H9 (cell line): Measurements from ENCODE around the gene ZNF57. TPM values are rescaled to one million over a fixed set of nuclear protein-coding genes. Genes with fewer than 3 reads are reported as not detected.

ENCODE experiments used
- DNase-seq: peaks from one replicate; pipeline ENCODE4 v3.0.0-alpha.2; 2017
- H2AFZ ChIP-seq: one replicate; pipeline ENCODE4 v1.6.1; 2013; ENCODE audit warnings: mild to moderate bottlenecking, low read length, control low read depth, moderate library complexity
- H2AK5ac ChIP-seq: 2 replicates; pipeline ENCODE4 v1.6.1; 2013; ENCODE audit warnings: low read length, control low read depth, mixed read lengths; ENCODE audit not compliant: insufficient read length
- H2BK120ac ChIP-seq: one replicate; pipeline ENCODE4 v1.6.1; 2013; ENCODE audit warnings: low read depth, mild to moderate bottlenecking, low read length, control low read depth, inconsistent platforms; ENCODE audit not compliant: poor library complexity, severe bottlenecking
- H2BK12ac ChIP-seq: 2 replicates; pipeline ENCODE4 v1.6.1; 2013; ENCODE audit warnings: low read length, control low read depth, mixed read lengths, low read depth; ENCODE audit not compliant: insufficient read length
- H2BK15ac ChIP-seq: 2 replicates; pipeline ENCODE4 v1.6.1; 2013; ENCODE audit warnings: low read depth, low read length, control low read depth
- H2BK20ac ChIP-seq: one replicate; pipeline ENCODE4 v1.6.1; 2013; ENCODE audit warnings: low read depth, mild to moderate bottlenecking, low read length, control low read depth, inconsistent platforms; ENCODE audit not compliant: poor library complexity, severe bottlenecking
- H2BK5ac ChIP-seq: 2 replicates; pipeline ENCODE4 v1.6.1; 2013; ENCODE audit warnings: low read length, control low read depth, mixed read lengths; ENCODE audit not compliant: insufficient read length
- H3K14ac ChIP-seq: 2 replicates; pipeline ENCODE4 v1.6.1; 2013; ENCODE audit warnings: low read length, control low read depth; ENCODE audit not compliant: insufficient read depth
- H3K18ac ChIP-seq: 2 replicates; pipeline ENCODE4 v1.6.1; 2013; ENCODE audit warnings: low read depth, mild to moderate bottlenecking, mixed read lengths, low read length, control low read depth; ENCODE audit not compliant: insufficient read length
- H3K23ac ChIP-seq: 2 replicates; pipeline ENCODE4 v1.6.1; 2013; ENCODE audit warnings: low read length, control low read depth, mixed read lengths, low read depth; ENCODE audit not compliant: insufficient read length
- H3K23me2 ChIP-seq: 2 replicates; pipeline ENCODE4 v1.6.1; 2013; ENCODE audit warnings: low read depth, mild to moderate bottlenecking, mixed read lengths, low read length, control low read depth; ENCODE audit not compliant: insufficient read length, poor library complexity, severe bottlenecking
- H3K27ac ChIP-seq: 2 replicates; pipeline ENCODE4 v1.5.1; 2013; ENCODE audit warnings: low read length, control low read depth, mixed read lengths, low read depth; ENCODE audit not compliant: insufficient read length
- H3K27me3 ChIP-seq: 2 replicates; pipeline ENCODE4 v1.6.1; 2013; ENCODE audit warnings: low read length, control low read depth, inconsistent platforms; ENCODE audit not compliant: insufficient read depth
- H3K4ac ChIP-seq: 2 replicates; pipeline ENCODE4 v1.6.1; 2013; ENCODE audit warnings: low read depth, mild to moderate bottlenecking, control low read depth, inconsistent platforms, low read length, moderate library complexity
- H3K4me1 ChIP-seq: 2 replicates; pipeline ENCODE4 v1.6.1; 2013; ENCODE audit warnings: low read length, control low read depth, inconsistent platforms; ENCODE audit not compliant: insufficient read depth
- H3K4me2 ChIP-seq: 2 replicates; pipeline ENCODE4 v1.6.1; 2013; ENCODE audit warnings: low read length, control low read depth, mixed read lengths; ENCODE audit not compliant: insufficient read length, insufficient read depth
- H3K56ac ChIP-seq: 2 replicates; pipeline ENCODE4 v1.6.1; 2013; ENCODE audit warnings: low read depth, mild to moderate bottlenecking, mixed read lengths, low read length, control low read depth; ENCODE audit not compliant: insufficient read length
- H3K79me1 ChIP-seq: 2 replicates; pipeline ENCODE4 v1.6.1; 2013; ENCODE audit warnings: low read depth, mild to moderate bottlenecking, moderate library complexity, low read length, control low read depth, inconsistent platforms; ENCODE audit not compliant: insufficient read depth, poor library complexity, severe bottlenecking
- H3K79me2 ChIP-seq: 2 replicates; pipeline ENCODE4 v1.6.1; 2013; ENCODE audit warnings: low read length, control low read depth, inconsistent platforms; ENCODE audit not compliant: insufficient read depth
- H3K9ac ChIP-seq: 2 replicates; pipeline ENCODE4 v1.6.1; 2013; ENCODE audit warnings: low read length, control low read depth, mixed read lengths; ENCODE audit not compliant: insufficient read length; ENCODE audit errors: extremely low read depth
- H3K9me3 ChIP-seq: one replicate; pipeline ENCODE4 v1.6.1; 2013; ENCODE audit warnings: low read depth, low read length, inconsistent platforms; ENCODE audit not compliant: control insufficient read depth
- H3T11ph ChIP-seq: one replicate; pipeline ENCODE4 v1.6.1; 2013; ENCODE audit warnings: mild to moderate bottlenecking, low read length, control low read depth, inconsistent platforms
- H4K20me1 ChIP-seq: one replicate; pipeline ENCODE4 v1.6.1; 2013; ENCODE audit not compliant: control insufficient read depth, insufficient read length, insufficient read depth
- H4K5ac ChIP-seq: 2 replicates; pipeline ENCODE4 v1.6.1; 2013; ENCODE audit warnings: low read depth, mild to moderate bottlenecking, mixed read lengths, low read length, control low read depth; ENCODE audit not compliant: insufficient read length
- H4K8ac ChIP-seq: replicated peaks from 2 replicates; pipeline ENCODE4 v1.6.1; 2013; ENCODE audit warnings: low read length, control low read depth, mixed read lengths, low read depth; ENCODE audit not compliant: insufficient read length
- H4K91ac ChIP-seq: 2 replicates; pipeline ENCODE4 v1.6.1; 2013; ENCODE audit warnings: low read depth, mild to moderate bottlenecking, moderate library complexity, mixed read lengths, low read length, control low read depth; ENCODE audit not compliant: insufficient read length
- H3K27ac Mint-ChIP-seq, 3 experiments: 2 replicates in 2 of 3; 3 replicates in 1 of 3; pipeline ENCODE4 v1.8.0; 2020 to 2021; ENCODE audit warnings: mixed read lengths in 3 of 3, mild to moderate bottlenecking in 1 of 3, moderate library complexity in 1 of 3
- H3K27me3 Mint-ChIP-seq: 2 replicates; pipeline ENCODE4 v1.8.0; 2021; ENCODE audit warnings: low read depth, mild to moderate bottlenecking, moderate library complexity, mixed read lengths
- H3K36me3 Mint-ChIP-seq, 3 experiments: 2 replicates in 2 of 3; 3 replicates in 1 of 3; pipeline ENCODE4 v1.8.0; 2020 to 2021; ENCODE audit warnings: low read depth in 3 of 3, mixed read lengths in 3 of 3; ENCODE audit not compliant: insufficient read depth in 1 of 3
- H3K4me1 Mint-ChIP-seq, 2 experiments: 2 replicates each; pipeline ENCODE4 v1.8.0; 2020; ENCODE audit warnings: mixed read lengths in 2 of 2
- H3K4me3 Mint-ChIP-seq, 2 experiments: 2 replicates in 1 of 2; 3 replicates in 1 of 2; pipeline ENCODE4 v1.8.0; 2020 to 2021; ENCODE audit warnings: mild to moderate bottlenecking in 2 of 2, mixed read lengths in 2 of 2, moderate library complexity in 1 of 2
- H3K9me3 Mint-ChIP-seq, 2 experiments: 2 replicates in 1 of 2; 3 replicates in 1 of 2; pipeline ENCODE4 v1.8.0; 2020; ENCODE audit warnings: mild to moderate bottlenecking in 2 of 2, mixed read lengths in 2 of 2, moderate library complexity in 1 of 2
- WGBS: extraction: QIAGEN DNeasy Blood & Tissue Kit; methylation state at CpG from one replicate; pipeline ENCODE4 v1.1.7; 2013; ENCODE audit warnings: missing lambda C conversion rate, low lambda C conversion rate, mixed read lengths; ENCODE audit not compliant: insufficient read length; ENCODE audit errors: extremely low coverage; 5-methylcytosine and 5-hydroxymethylcytosine counted together
- total RNA-seq: library from RNA; stranded (reverse); gene quantifications from 2 replicates; pipeline ENCODE4 v1.2.1, GENCODE V29; 2021
- TF ChIP-seq, protein P1 (sequence below): fragments of 200-600 bp; sonication (generic); conservative IDR thresholded peaks from 3 replicates; pipeline ENCODE4 v1.8.0; 2021; ENCODE audit warnings: antibody characterized with exemption, mild to moderate bottlenecking

ZNF57 gene
- total RNA-seq, 1 experiment from 2014 or later: 7.8 TPM

DNA sequence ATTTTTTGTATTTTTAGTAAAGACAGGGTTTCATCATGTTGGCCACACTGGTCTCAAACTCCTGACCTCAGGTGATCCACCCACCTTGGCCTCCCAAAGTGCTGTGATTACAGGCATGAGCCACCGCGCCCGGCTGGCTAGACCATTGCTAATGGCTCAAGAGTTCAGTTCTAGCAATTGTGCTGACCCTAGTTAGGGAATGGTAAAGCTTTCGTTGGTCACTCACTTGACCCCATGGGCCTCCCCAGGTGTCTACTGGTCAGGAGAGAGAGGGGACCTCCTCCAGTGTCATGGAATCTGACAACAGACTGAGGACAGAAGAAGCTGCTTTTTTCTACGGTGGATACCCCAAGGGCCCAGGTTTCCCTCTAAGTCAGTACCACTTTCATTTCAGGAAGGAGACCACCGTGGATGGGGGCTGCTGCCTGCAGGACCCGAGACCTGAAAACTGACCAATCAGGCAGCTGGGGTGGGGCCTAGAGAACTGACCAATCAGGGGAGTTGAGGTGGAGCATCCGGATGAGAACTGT, 34.2 kb upstream of the ZNF57 start:
- Histone ChIP-seq H3K9me3 (peaks cover 12% of the 10 kb centered on the region), H4K8ac (no peak overlapping the region), H4K91ac (no peak overlapping the region), H2BK20ac (no peak overlapping the region), H3K56ac (no peak overlapping the region), H3T11ph (no peak overlapping the region), H2AK5ac (no peak overlapping the region), H3K4me1 (no peaks in the 10 kb centered on the region), H3K9ac (no peak overlapping the region), H3K27ac (no peak overlapping the region), H3K79me2 (no peaks in the 10 kb centered on the region), H4K20me1 (no peaks in the 10 kb centered on the region), H3K4me2 (no peak overlapping the region), H3K18ac (no peak overlapping the region), H3K23me2 (no peaks in the 10 kb centered on the region), H2BK12ac (no peak overlapping the region), H2BK5ac (no peak overlapping the region), H2AFZ (no peak overlapping the region), H3K79me1 (no peaks in the 10 kb centered on the region), H4K5ac (no peak overlapping the region), H3K4ac (no peak overlapping the region), H2BK120ac (no peak overlapping the region), H3K23ac (no peak overlapping the region), H3K27me3 (no peaks in the 10 kb centered on the region), H3K14ac (no peak overlapping the region), H2BK15ac (no peak overlapping the region)
- Mint-ChIP-seq H3K27me3 (peaks cover 21% of the 10 kb centered on the region), H3K4me3 (no peak overlapping the region), H3K4me1 (no peaks in the 10 kb centered on the region), H3K9me3 (peaks cover 78 to 83% of the 10 kb centered on the region in 2 experiments), H3K27ac (no peak overlapping the region), H3K36me3 (peaks cover 15 to 19% (median 17%) of the 10 kb centered on the region in 3 experiments)
- TF ChIP-seq, protein P1, sequence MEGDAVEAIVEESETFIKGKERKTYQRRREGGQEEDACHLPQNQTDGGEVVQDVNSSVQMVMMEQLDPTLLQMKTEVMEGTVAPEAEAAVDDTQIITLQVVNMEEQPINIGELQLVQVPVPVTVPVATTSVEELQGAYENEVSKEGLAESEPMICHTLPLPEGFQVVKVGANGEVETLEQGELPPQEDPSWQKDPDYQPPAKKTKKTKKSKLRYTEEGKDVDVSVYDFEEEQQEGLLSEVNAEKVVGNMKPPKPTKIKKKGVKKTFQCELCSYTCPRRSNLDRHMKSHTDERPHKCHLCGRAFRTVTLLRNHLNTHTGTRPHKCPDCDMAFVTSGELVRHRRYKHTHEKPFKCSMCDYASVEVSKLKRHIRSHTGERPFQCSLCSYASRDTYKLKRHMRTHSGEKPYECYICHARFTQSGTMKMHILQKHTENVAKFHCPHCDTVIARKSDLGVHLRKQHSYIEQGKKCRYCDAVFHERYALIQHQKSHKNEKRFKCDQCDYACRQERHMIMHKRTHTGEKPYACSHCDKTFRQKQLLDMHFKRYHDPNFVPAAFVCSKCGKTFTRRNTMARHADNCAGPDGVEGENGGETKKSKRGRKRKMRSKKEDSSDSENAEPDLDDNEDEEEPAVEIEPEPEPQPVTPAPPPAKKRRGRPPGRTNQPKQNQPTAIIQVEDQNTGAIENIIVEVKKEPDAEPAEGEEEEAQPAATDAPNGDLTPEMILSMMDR: no peak
- DNase-seq: no peak
- WGBS: no CpG with 5 or more reads among the region's 8 CpGs
